GM23248 (cell line): ENCODE measurements around the gene THSD4. TPM values are rescaled to one million over a fixed set of nuclear protein-coding genes. Genes with fewer than 3 reads are reported as not detected.
A peak's percentile ranks its signal among the peaks of the same experiment; 100 is the strongest.

Source experiments
- DNase-seq: peaks from one replicate; pipeline ENCODE4 v3.0.0-alpha.2; 2015
- H2AFZ ChIP-seq: fragments of 200-600 bp; sonication (generic); 2 replicates; pipeline ENCODE4 v1.6.1; 2016; ENCODE audit warnings: antibody characterized with exemption
- H3F3A ChIP-seq: fragments of 200-600 bp; sonication (generic); 2 replicates; pipeline ENCODE4 v1.6.1; 2016; ENCODE audit warnings: mild to moderate bottlenecking, antibody characterized with exemption, mixed run types; ENCODE audit not compliant: insufficient read depth
- H3K27ac ChIP-seq: fragments of 200-600 bp; sonication (generic); 2 replicates; pipeline ENCODE4 v1.5.1; 2016; ENCODE audit warnings: mild to moderate bottlenecking
- H3K27me3 ChIP-seq: fragments of 200-600 bp; sonication (generic); replicated peaks from 2 replicates; pipeline ENCODE4 v1.6.1; 2016; ENCODE audit warnings: mild to moderate bottlenecking; ENCODE audit not compliant: insufficient read depth
- H3K36me3 ChIP-seq: fragments of 200-600 bp; sonication (generic); 2 replicates; pipeline ENCODE4 v1.6.1; 2016; ENCODE audit warnings: low read depth, mild to moderate bottlenecking
- H3K4me1 ChIP-seq: fragments of 200-600 bp; sonication (generic); 2 replicates; pipeline ENCODE4 v1.6.1; 2016; ENCODE audit warnings: mild to moderate bottlenecking; ENCODE audit not compliant: insufficient read depth
- H3K4me2 ChIP-seq: fragments of 200-600 bp; sonication (generic); one replicate; pipeline ENCODE4 v1.6.1; 2016; ENCODE audit warnings: mild to moderate bottlenecking; ENCODE audit not compliant: unreplicated experiment
- H3K4me3 ChIP-seq: fragments of 200-600 bp; sonication (generic); 2 replicates; pipeline ENCODE4 v1.5.1; 2016; ENCODE audit warnings: mild to moderate bottlenecking
- H3K79me2 ChIP-seq: fragments of 200-600 bp; sonication (generic); 2 replicates; pipeline ENCODE4 v1.6.1; 2016; ENCODE audit warnings: mild to moderate bottlenecking; ENCODE audit not compliant: insufficient read depth
- H3K9ac ChIP-seq: fragments of 200-600 bp; sonication (generic); 2 replicates; pipeline ENCODE4 v1.6.1; 2016; ENCODE audit warnings: mild to moderate bottlenecking
- H3K9me2 ChIP-seq: fragments of 200-600 bp; sonication (generic); 2 replicates; pipeline ENCODE4 v1.6.1; 2016; ENCODE audit warnings: mixed run types, mild to moderate bottlenecking, moderate library complexity; ENCODE audit not compliant: insufficient read depth
- H3K9me3 ChIP-seq: fragments of 200-600 bp; sonication (generic); one replicate; pipeline ENCODE4 v1.6.1; 2017; ENCODE audit warnings: low read depth
- H4K20me1 ChIP-seq: fragments of 200-600 bp; sonication (generic); 2 replicates; pipeline ENCODE4 v1.6.0; 2016; ENCODE audit not compliant: insufficient read depth
- EZH2 ChIP-seq: fragments of 200-600 bp; sonication (generic); IDR thresholded peaks from 2 replicates; pipeline ENCODE4 v1.6.1; 2018; ENCODE audit warnings: antibody characterized with exemption, mild to moderate bottlenecking; ENCODE audit not compliant: insufficient read depth, poor library complexity, severe bottlenecking
- EZH2phosphoT487 ChIP-seq: fragments of 200-600 bp; sonication (generic); IDR thresholded peaks from 2 replicates; pipeline ENCODE4 v1.6.1; 2018; ENCODE audit warnings: antibody characterized with exemption, moderate library complexity, mild to moderate bottlenecking, low read depth; ENCODE audit not compliant: insufficient read depth
- WGBS, 2 experiments: methylation state at CpG; one replicate each; pipeline ENCODE4 v1.1.6; 2015 to 2017; ENCODE audit warnings: low lambda C conversion rate in 2 of 2, low coverage in 1 of 2; ENCODE audit errors: missing lambda C conversion rate in 2 of 2; 5-methylcytosine and 5-hydroxymethylcytosine counted together
- in situ Hi-C: fragments of 300-500 bp; cut with MboI; formaldehyde crosslinking; loops from 2 replicates; pipeline ENCODE4 v1.15.0; 2020
- polyA plus RNA-seq: library from polyadenylated mRNA; unstranded; fragments of >200 nt; fragmentation: Nextera tagmentation; extraction: Ambion mirVana; gene quantifications from 2 replicates; pipeline ENCODE4 v1.2.1, GENCODE V29; 2016
- total RNA-seq: library from RNA; depleted of rRNA; stranded (reverse); fragments of >200 nt; shearing (Covaris generic); gene quantifications from 2 replicates; pipeline ENCODE4 v1.2.3, GENCODE V29; 2014

Gene THSD4
- total and polyA plus RNA-seq, 2 experiments from 2014 or later, result 14.2 to 58.9 TPM

DNA sequence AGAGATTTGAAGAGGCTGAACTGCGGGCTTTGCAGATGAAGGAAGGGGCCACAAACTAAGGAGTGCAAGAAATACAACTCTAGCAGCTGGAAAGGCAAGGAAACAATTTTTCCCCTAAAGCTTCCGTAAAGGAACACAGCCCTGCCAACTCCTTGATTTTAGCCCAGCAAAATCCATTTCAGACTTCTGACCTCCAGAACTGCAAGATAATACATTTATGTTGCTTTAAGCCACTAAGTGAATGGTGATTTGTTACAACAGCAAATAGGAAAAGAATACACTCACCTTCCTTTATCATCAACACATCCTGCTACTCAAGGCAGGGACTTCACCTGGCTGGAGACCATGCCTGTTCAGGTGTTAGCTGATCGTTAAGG lies 575.8 kb downstream of the THSD4 start:
- Histone ChIP-seq H3K4me1 (peaks cover 29% of the 10 kb centered on the region), H2AFZ (no peak overlapping the region), H3K9ac (peak overlapping the region; percentile 43; the same call in 1 of the 2 replicates), H3K79me2 (no peaks in the 10 kb centered on the region), H3K27ac (no peak overlapping the region), H3F3A (peaks cover 25% of the 10 kb centered on the region), H3K27me3 (no peaks in the 10 kb centered on the region), H3K9me3 (no peaks in the 10 kb centered on the region), H3K36me3 (no peaks in the 10 kb centered on the region), H4K20me1 (no peaks in the 10 kb centered on the region), H3K4me3 (peak overlapping the region; percentile 49), H3K4me2 (peak overlapping the region; percentile 75), H3K9me2 (no peaks in the 10 kb centered on the region)
- no peak for DNase-seq
- TF ChIP-seq EZH2phosphoT487 (no peak), EZH2 (no peak)
- 61 to 65% methylated on average over 3 of the region's 3 CpGs for WGBS, 2 experiments
- in situ Hi-C loops, result no loop called here

DNA sequence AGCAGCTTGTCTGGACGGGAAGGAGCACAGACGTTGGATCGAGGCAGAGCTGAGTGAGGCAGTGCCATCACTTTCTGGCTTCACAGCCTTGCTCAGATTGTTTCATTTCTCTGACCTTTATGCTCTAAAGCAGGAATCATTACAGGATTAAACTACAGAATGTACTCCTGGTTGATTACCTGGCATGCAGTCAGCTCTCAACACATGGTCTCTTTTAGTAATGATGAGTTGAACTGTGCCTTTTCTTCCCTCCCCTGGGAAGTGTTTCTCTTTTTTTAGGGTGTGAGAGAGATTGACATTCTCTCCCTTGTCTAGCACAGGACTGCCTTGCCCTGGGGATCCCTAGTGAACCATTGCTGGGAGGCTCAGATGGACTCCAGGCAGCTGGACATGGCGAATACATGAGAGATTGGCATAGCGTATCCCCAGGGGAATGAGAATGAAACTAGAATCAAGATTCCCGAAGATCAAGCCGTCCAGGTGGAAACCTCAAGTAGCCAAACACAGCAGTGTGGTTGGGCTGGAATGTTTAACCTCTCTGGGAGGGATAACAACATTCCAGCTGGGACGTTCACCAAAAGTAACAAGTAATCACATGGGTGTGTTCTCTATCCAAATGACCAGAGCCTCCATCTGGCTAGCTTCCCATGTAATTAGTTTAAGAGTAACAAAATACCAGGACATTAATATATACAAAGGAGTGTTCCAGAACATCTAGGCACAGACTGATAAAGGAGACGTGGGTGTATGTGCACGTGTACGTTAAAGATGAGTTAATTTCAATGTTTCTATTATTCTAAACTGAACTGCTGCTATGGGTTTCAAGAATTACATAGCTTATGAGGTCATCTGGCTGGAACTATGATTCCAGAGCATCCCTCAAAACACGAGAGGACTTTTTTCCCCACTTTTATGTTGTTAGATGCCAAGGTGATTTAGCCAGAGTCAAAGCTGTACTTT lies 576.5 kb downstream of the THSD4 start:
- Histone ChIP-seq H3K4me3 (peak overlapping the region; percentile 49), H3K4me1 (peaks cover 28% of the 10 kb centered on the region), H3K9me2 (no peaks in the 10 kb centered on the region), H3K9me3 (no peaks in the 10 kb centered on the region), H3F3A (peaks cover 25% of the 10 kb centered on the region), H3K4me2 (peak overlapping the region; percentile 75), H4K20me1 (no peaks in the 10 kb centered on the region), H3K79me2 (no peaks in the 10 kb centered on the region), H3K9ac (peak overlapping the region; percentile 43), H3K27me3 (no peaks in the 10 kb centered on the region), H3K36me3 (no peaks in the 10 kb centered on the region), H2AFZ (no peak overlapping the region), H3K27ac (peak overlapping the region; percentile 64)
- peak; percentile 84 for DNase-seq
- TF ChIP-seq EZH2phosphoT487 (no peak), EZH2 (no peak)
- in situ Hi-C loops, result no loop called here
- 8 to 13% methylated on average over 12 of the region's 12 CpGs for WGBS, 2 experiments

DNA sequence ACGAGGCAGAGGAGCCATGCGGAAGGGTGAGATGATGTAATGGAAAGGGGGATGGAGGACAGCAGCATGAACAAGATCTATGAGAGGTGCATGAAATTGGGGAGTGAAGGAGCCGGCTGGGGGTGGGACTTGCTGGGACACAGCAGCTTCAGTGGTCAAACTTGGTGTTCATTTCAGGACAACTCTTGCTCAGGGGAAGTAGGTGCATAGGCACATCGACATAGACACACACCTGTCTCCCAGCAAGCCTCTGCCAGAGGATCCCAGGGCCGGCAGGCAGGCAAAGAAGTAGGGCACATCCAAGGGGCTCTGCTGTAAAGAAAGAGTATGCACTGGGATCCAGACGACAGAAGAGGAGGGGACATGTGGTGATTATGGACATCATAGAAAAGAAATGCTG lies 582.0 kb downstream of the THSD4 start:
- Histone ChIP-seq H3K27me3 (no peaks in the 10 kb centered on the region), H3K4me1 (peaks cover 7% of the 10 kb centered on the region), H3K4me2 (no peak overlapping the region), H3K79me2 (no peaks in the 10 kb centered on the region), H4K20me1 (no peaks in the 10 kb centered on the region), H3K27ac (no peak overlapping the region), H3K4me3 (no peak overlapping the region), H3K9me3 (no peaks in the 10 kb centered on the region), H3K9ac (no peak overlapping the region), H3F3A (peaks cover 10% of the 10 kb centered on the region), H3K36me3 (no peaks in the 10 kb centered on the region), H3K9me2 (no peaks in the 10 kb centered on the region), H2AFZ (no peak overlapping the region)
- DNase-seq, result no peak
- 82 to 84% methylated on average over 6 of the region's 6 CpGs for WGBS, 2 experiments
- in situ Hi-C loops, result no loop called here
- TF ChIP-seq EZH2, result no peak
- TF ChIP-seq EZH2phosphoT487, result no peak

DNA sequence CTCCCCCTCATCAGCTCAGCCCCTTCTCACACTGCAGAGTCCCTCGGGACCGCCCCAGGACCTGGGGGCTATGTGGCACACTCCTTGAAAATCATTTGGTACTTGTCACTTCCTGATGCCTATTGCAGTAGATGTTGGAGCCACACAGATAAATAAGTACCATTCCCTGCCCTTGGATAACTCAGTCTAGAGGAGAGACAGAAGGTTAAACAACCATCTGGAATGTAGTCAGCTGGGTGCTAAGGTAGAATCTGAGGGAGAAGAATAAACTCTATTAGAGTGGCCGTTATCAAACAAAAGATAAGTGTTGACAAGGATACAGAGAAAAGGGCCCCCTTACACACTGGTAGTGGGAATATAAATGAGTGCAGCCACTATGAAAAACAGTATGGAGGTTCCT lies 582.8 kb downstream of the THSD4 start:
- WGBS, 2 experiments, result 75 to 85% methylated on average over 3 of the region's 3 CpGs
- in situ Hi-C loops, result no loop called here
- no peak overlapping the region for H3K4me3 ChIP-seq

More for the DNA sequence above, 582.8 kb downstream of the THSD4 start:
- no peak overlapping the region for H3K27ac ChIP-seq
- no peaks in the 10 kb centered on the region for H3K9me2 ChIP-seq
- no peaks in the 10 kb centered on the region for H3K9me3 ChIP-seq
- no peaks in the 10 kb centered on the region for H3K27me3 ChIP-seq
- no peak for TF ChIP-seq EZH2phosphoT487
- no peaks in the 10 kb centered on the region for H3K79me2 ChIP-seq
- no peak overlapping the region for H2AFZ ChIP-seq
- no peaks in the 10 kb centered on the region for H3K4me1 ChIP-seq
- H3K4me2 ChIP-seq, result no peak overlapping the region
- peaks cover 3% of the 10 kb centered on the region; the same call in 1 of the 2 replicates for H3F3A ChIP-seq
- no peak overlapping the region for H3K9ac ChIP-seq
- H3K36me3 ChIP-seq, result no peaks in the 10 kb centered on the region
- DNase-seq, result no peak
- no peaks in the 10 kb centered on the region for H4K20me1 ChIP-seq
